Thoracic aorta (tissue), 2 donors: ENCODE measurements around the gene XCL2. TPM values are rescaled to one million over a fixed set of nuclear protein-coding genes. Genes with fewer than 3 reads are reported as not detected.

ENCODE experiments used
- ATAC-seq: fragments of 150-250 bp; one replicate; pipeline ENCODE4 v1.8.0; 2017; ENCODE audit warnings: low read depth; ENCODE audit not compliant: insufficient number of reproducible peaks, low FRiP score
- DNase-seq: peaks from one replicate; pipeline ENCODE4 v3.0.0-alpha.2; 2020; ENCODE audit warnings: low spot score
- H3K27ac ChIP-seq, 2 donors: fragments of 200-600 bp; sonication (generic); 1 replicate in 1 of 2; 2 replicates in 1 of 2; pipeline ENCODE4 v1.5.1; 2016; ENCODE audit warnings: mild to moderate bottlenecking in 2 of 2, moderate library complexity in 2 of 2
- H3K27me3 ChIP-seq: fragments of 200-600 bp; sonication (generic); replicated peaks from 2 replicates; pipeline ENCODE4 v1.6.0; 2016; ENCODE audit warnings: mild to moderate bottlenecking; ENCODE audit not compliant: insufficient read depth
- H3K36me3 ChIP-seq: fragments of 200-600 bp; sonication (generic); one replicate; pipeline ENCODE4 v1.5.1; 2016
- H3K4me1 ChIP-seq, 2 donors: fragments of 200-600 bp; sonication (generic); 1 replicate in 1 of 2; 2 replicates in 1 of 2; pipeline versions ENCODE4 v1.5.1 to v1.6.0; 2016; ENCODE audit warnings: low read depth in 2 of 2, mild to moderate bottlenecking in 1 of 2; ENCODE audit not compliant: control insufficient read depth in 1 of 2
- H3K4me3 ChIP-seq: fragments of 200-600 bp; sonication (generic); 2 replicates; pipeline ENCODE4 v1.5.1; 2016; ENCODE audit warnings: mild to moderate bottlenecking
- H3K9me3 ChIP-seq: fragments of 200-600 bp; sonication (generic); 2 replicates; pipeline ENCODE4 v1.5.1; 2016
- CTCF ChIP-seq: fragments of 200-600 bp; sonication (generic); IDR thresholded peaks from one replicate; pipeline ENCODE4 v1.5.1; 2019; ENCODE audit warnings: antibody characterized with exemption
- total RNA-seq, 2 donors: library from RNA; depleted of rRNA; stranded (reverse); fragments of >200 nt; gene quantifications; one replicate each; pipeline versions ENCODE4 v1.1.0 to v1.2.3, GENCODE V29; 2016

The XCL2 gene
- total RNA-seq, 2 donors from 2014 or later: not detected

- DNase-seq (no peak), ATAC-seq (no peak)
Measured at GRCh38 chr1:168529518-168529917, 14.3 kb downstream of the XCL2 start.

GRCh38 chr1:168521401-168522000, 22.3 kb downstream of the XCL2 start:
- ATAC-seq: no peak
- H3K4me3 ChIP-seq: no peak overlapping the region
- no peaks in the 10 kb centered on the region for H3K9me3 ChIP-seq
- H3K36me3 ChIP-seq: no peaks in the 10 kb centered on the region
- no peak for TF ChIP-seq CTCF
- DNase-seq: no peak
- no peak overlapping the region for H3K27ac ChIP-seq
- H3K4me1 ChIP-seq: no peaks in the 10 kb centered on the region
- H3K27me3 ChIP-seq: no peaks in the 10 kb centered on the region

More at GRCh38 chr1:168529518-168529917, 14.3 kb downstream of the XCL2 start:
- Histone ChIP-seq H3K27me3 (no peaks in the 10 kb centered on the region), H3K9me3 (no peaks in the 10 kb centered on the region), H3K4me1 (no peaks in the 10 kb centered on the region), H3K36me3 (no peaks in the 10 kb centered on the region), H3K4me3 (no peak overlapping the region), H3K27ac (no peak overlapping the region)
- TF ChIP-seq CTCF: no peak

- Histone ChIP-seq H3K4me3 (no peak overlapping the region), H3K36me3 (no peaks in the 10 kb centered on the region), H3K27me3 (no peaks in the 10 kb centered on the region), H3K4me1 (no peaks in the 10 kb centered on the region), H3K27ac (no peak overlapping the region), H3K9me3 (no peaks in the 10 kb centered on the region)
- DNase-seq (no peak), ATAC-seq (no peak)
- TF ChIP-seq CTCF: no peak
Measured at GRCh38 chr1:168520832-168521231, 23.0 kb downstream of the XCL2 start.

GRCh38 chr1:168520052-168520751, 23.6 kb downstream of the XCL2 start:
- Histone ChIP-seq H3K4me1 (no peaks in the 10 kb centered on the region), H3K27me3 (no peaks in the 10 kb centered on the region), H3K4me3 (no peak overlapping the region), H3K27ac (no peak overlapping the region), H3K36me3 (no peaks in the 10 kb centered on the region), H3K9me3 (no peaks in the 10 kb centered on the region)
- ATAC-seq (no peak), DNase-seq (no peak)
- no peak for TF ChIP-seq CTCF

GRCh38 chr1:168518813-168519212, 25.0 kb downstream of the XCL2 start:
- Histone ChIP-seq H3K27me3 (no peaks in the 10 kb centered on the region), H3K4me1 (peaks cover 0 to 6% of the 10 kb centered on the region in 2 donors), H3K27ac (no peak overlapping the region), H3K36me3 (no peaks in the 10 kb centered on the region), H3K9me3 (no peaks in the 10 kb centered on the region), H3K4me3 (no peak overlapping the region)
- no peak for ATAC-seq
- DNase-seq: no peak
- TF ChIP-seq CTCF: no peak
